Retina (tissue), 1 donor: ENCODE data around the gene COA1.
A peak's percentile ranks its signal among the peaks of the same experiment; 100 is the strongest.
"Not testable (repeated sequence)": the region's sequence is repeated elsewhere in the genome, so short reads cannot be mapped to it uniquely, and the experiment has no call there.

Source experiments
- DNase-seq: peaks from one replicate; pipeline ENCODE4 v3.0.0-alpha.2; 2016

Gene COA1

GRCh38 chr7:43729214-43729923 lies at the start of gene COA1:
Gene COA1, minus strand, starts transcription at chr7:43729523. Its CDS starts 80,909 bp downstream, at chr7:43648614.
- DNase-seq = peak; percentile 98

GRCh38 chr7:43778293-43779044 lies 49.1 kb upstream of the COA1 start:
- DNase-seq = not testable (repeated sequence)

- not testable (repeated sequence) for DNase-seq
Measured at GRCh38 chr7:43775255-43775654, 45.9 kb upstream of the COA1 start.

- DNase-seq = not testable (repeated sequence)
Measured at GRCh38 chr7:43773268-43773667, 43.9 kb upstream of the COA1 start.

GRCh38 chr7:43771573-43771972 lies 42.2 kb upstream of the COA1 start:
- no peak for DNase-seq

- DNase-seq = no peak
Measured at GRCh38 chr7:43771128-43771527, 41.8 kb upstream of the COA1 start.

- DNase-seq = no peak
Measured at GRCh38 chr7:43769791-43770465, 40.6 kb upstream of the COA1 start.

GRCh38 chr7:43769281-43769680 lies 40.0 kb upstream of the COA1 start:
- DNase-seq = no peak

GRCh38 chr7:43768887-43769272 lies 39.6 kb upstream of the COA1 start:
- DNase-seq = no peak

GRCh38 chr7:43768201-43768886 lies 39.0 kb upstream of the COA1 start:
- no peak for DNase-seq

GRCh38 chr7:43767311-43767710 lies 38.0 kb upstream of the COA1 start:
- DNase-seq = no peak

- no peak for DNase-seq
Measured at GRCh38 chr7:43766564-43766963, 37.2 kb upstream of the COA1 start.

- no peak for DNase-seq
Measured at GRCh38 chr7:43764807-43765491, 35.6 kb upstream of the COA1 start.

- no peak for DNase-seq
Measured at GRCh38 chr7:43764039-43764761, 34.9 kb upstream of the COA1 start.

GRCh38 chr7:43763183-43763582 lies 33.9 kb upstream of the COA1 start:
- no peak for DNase-seq

GRCh38 chr7:43761938-43762692 lies 32.8 kb upstream of the COA1 start:
- no peak for DNase-seq

- no peak for DNase-seq
Measured at GRCh38 chr7:43761382-43761781, 32.1 kb upstream of the COA1 start.

GRCh38 chr7:43760861-43761260 lies 31.5 kb upstream of the COA1 start:
- no peak for DNase-seq

GRCh38 chr7:43758822-43759683 lies 29.7 kb upstream of the COA1 start:
- peak; percentile 85 for DNase-seq
